Measurements from ENCODE around the gene NCLN.

Gene NCLN

GRCh38 chr19:3243819-3244700 is 58.3 kb downstream of the NCLN start:
- Histone ChIP-seq H3K4me3 (ENCODE audit: low read length) (no peak overlapping the region), H3K9ac (ENCODE audit: low read length) (no peak overlapping the region), H3K36me3 (ENCODE audit: control insufficient read depth, low read depth, low read length) (no peaks in the 10 kb centered on the region), H3K9me3 (ENCODE audit: control insufficient read depth, low read depth, low read length) (no peaks in the 10 kb centered on the region), H3K27me3 (ENCODE audit: control insufficient read depth, insufficient read depth, low read length) (no peaks in the 10 kb centered on the region), H3K27ac (ENCODE audit: low read length) (no peak overlapping the region), H3K4me1 (ENCODE audit: control insufficient read depth, low read depth, low read length) (no peaks in the 10 kb centered on the region)

- no peaks in the 10 kb centered on the region for H3K36me3 ChIP-seq (ENCODE audit: control insufficient read depth, low read depth, low read length)
- H3K9me3 ChIP-seq (ENCODE audit: control insufficient read depth, low read depth, low read length) = no peaks in the 10 kb centered on the region
- no peak overlapping the region for H3K27ac ChIP-seq (ENCODE audit: low read length)
- H3K4me1 ChIP-seq (ENCODE audit: control insufficient read depth, low read depth, low read length) = no peaks in the 10 kb centered on the region
- no peak overlapping the region for H3K4me3 ChIP-seq (ENCODE audit: low read length)
- no peak overlapping the region for H3K9ac ChIP-seq (ENCODE audit: low read length)
- no peaks in the 10 kb centered on the region for H3K27me3 ChIP-seq (ENCODE audit: control insufficient read depth, insufficient read depth, low read length)
These were observed 59.3 kb downstream of the NCLN start for GRCh38 chr19:3245050-3245449.

GRCh38 chr19:3248728-3249326 is 63.1 kb downstream of the NCLN start:
- Histone ChIP-seq H3K27me3 (ENCODE audit: control insufficient read depth, insufficient read depth, low read length) (no peaks in the 10 kb centered on the region), H3K36me3 (ENCODE audit: control insufficient read depth, low read depth, low read length) (no peaks in the 10 kb centered on the region), H3K9me3 (ENCODE audit: control insufficient read depth, low read depth, low read length) (no peaks in the 10 kb centered on the region), H3K9ac (ENCODE audit: low read length) (no peak overlapping the region), H3K27ac (ENCODE audit: low read length) (no peak overlapping the region), H3K4me1 (ENCODE audit: control insufficient read depth, low read depth, low read length) (no peaks in the 10 kb centered on the region), H3K4me3 (ENCODE audit: low read length) (no peak overlapping the region)

GRCh38 chr19:3249408-3249807 is 63.7 kb downstream of the NCLN start:
- H3K9ac ChIP-seq (ENCODE audit: low read length) = no peak overlapping the region
- H3K27ac ChIP-seq (ENCODE audit: low read length) = no peak overlapping the region
- no peaks in the 10 kb centered on the region for H3K36me3 ChIP-seq (ENCODE audit: control insufficient read depth, low read depth, low read length)
- no peaks in the 10 kb centered on the region for H3K27me3 ChIP-seq (ENCODE audit: control insufficient read depth, insufficient read depth, low read length)
- H3K9me3 ChIP-seq (ENCODE audit: control insufficient read depth, low read depth, low read length) = no peaks in the 10 kb centered on the region
- no peaks in the 10 kb centered on the region for H3K4me1 ChIP-seq (ENCODE audit: control insufficient read depth, low read depth, low read length)
- no peak overlapping the region for H3K4me3 ChIP-seq (ENCODE audit: low read length)

GRCh38 chr19:3250675-3251074 is 64.9 kb downstream of the NCLN start:
- no peaks in the 10 kb centered on the region for H3K27me3 ChIP-seq (ENCODE audit: control insufficient read depth, insufficient read depth, low read length)
- H3K4me1 ChIP-seq (ENCODE audit: control insufficient read depth, low read depth, low read length) = no peaks in the 10 kb centered on the region
- H3K36me3 ChIP-seq (ENCODE audit: control insufficient read depth, low read depth, low read length) = no peaks in the 10 kb centered on the region
- H3K27ac ChIP-seq (ENCODE audit: low read length) = no peak overlapping the region
- H3K9me3 ChIP-seq (ENCODE audit: control insufficient read depth, low read depth, low read length) = no peaks in the 10 kb centered on the region
- no peak overlapping the region for H3K9ac ChIP-seq (ENCODE audit: low read length)
- no peak overlapping the region for H3K4me3 ChIP-seq (ENCODE audit: low read length)

GRCh38 chr19:3251229-3251628 is 65.5 kb downstream of the NCLN start:
- H3K4me1 ChIP-seq (ENCODE audit: control insufficient read depth, low read depth, low read length) = no peaks in the 10 kb centered on the region
- no peak overlapping the region for H3K9ac ChIP-seq (ENCODE audit: low read length)
- H3K9me3 ChIP-seq (ENCODE audit: control insufficient read depth, low read depth, low read length) = no peaks in the 10 kb centered on the region
- H3K27me3 ChIP-seq (ENCODE audit: control insufficient read depth, insufficient read depth, low read length) = no peaks in the 10 kb centered on the region
- H3K4me3 ChIP-seq (ENCODE audit: low read length) = no peak overlapping the region
- H3K36me3 ChIP-seq (ENCODE audit: control insufficient read depth, low read depth, low read length) = no peaks in the 10 kb centered on the region
- H3K27ac ChIP-seq (ENCODE audit: low read length) = no peak overlapping the region

GRCh38 chr19:3252650-3253049 is 66.9 kb downstream of the NCLN start:
- Histone ChIP-seq H3K9ac (ENCODE audit: low read length) (no peak overlapping the region), H3K4me1 (ENCODE audit: control insufficient read depth, low read depth, low read length) (no peaks in the 10 kb centered on the region), H3K9me3 (ENCODE audit: control insufficient read depth, low read depth, low read length) (no peaks in the 10 kb centered on the region), H3K27ac (ENCODE audit: low read length) (no peak overlapping the region), H3K27me3 (ENCODE audit: control insufficient read depth, insufficient read depth, low read length) (no peaks in the 10 kb centered on the region), H3K4me3 (ENCODE audit: low read length) (no peak overlapping the region), H3K36me3 (ENCODE audit: control insufficient read depth, low read depth, low read length) (no peaks in the 10 kb centered on the region)

GRCh38 chr19:3253270-3253669 is 67.5 kb downstream of the NCLN start:
- no peak overlapping the region for H3K9ac ChIP-seq (ENCODE audit: low read length)
- no peaks in the 10 kb centered on the region for H3K9me3 ChIP-seq (ENCODE audit: control insufficient read depth, low read depth, low read length)
- H3K4me3 ChIP-seq (ENCODE audit: low read length) = no peak overlapping the region
- no peaks in the 10 kb centered on the region for H3K36me3 ChIP-seq (ENCODE audit: control insufficient read depth, low read depth, low read length)
- H3K4me1 ChIP-seq (ENCODE audit: control insufficient read depth, low read depth, low read length) = no peaks in the 10 kb centered on the region
- no peak overlapping the region for H3K27ac ChIP-seq (ENCODE audit: low read length)
- no peaks in the 10 kb centered on the region for H3K27me3 ChIP-seq (ENCODE audit: control insufficient read depth, insufficient read depth, low read length)

GRCh38 chr19:3254520-3254919 is 68.8 kb downstream of the NCLN start:
- no peak overlapping the region for H3K4me3 ChIP-seq (ENCODE audit: low read length)
- H3K36me3 ChIP-seq (ENCODE audit: control insufficient read depth, low read depth, low read length) = no peaks in the 10 kb centered on the region
- H3K27ac ChIP-seq (ENCODE audit: low read length) = no peak overlapping the region
- no peaks in the 10 kb centered on the region for H3K9me3 ChIP-seq (ENCODE audit: control insufficient read depth, low read depth, low read length)
- H3K27me3 ChIP-seq (ENCODE audit: control insufficient read depth, insufficient read depth, low read length) = no peaks in the 10 kb centered on the region
- H3K4me1 ChIP-seq (ENCODE audit: control insufficient read depth, low read depth, low read length) = no peaks in the 10 kb centered on the region
- H3K9ac ChIP-seq (ENCODE audit: low read length) = no peak overlapping the region

GRCh38 chr19:3257071-3257470 is 71.3 kb downstream of the NCLN start:
- H3K9me3 ChIP-seq (ENCODE audit: control insufficient read depth, low read depth, low read length) = no peaks in the 10 kb centered on the region
- H3K4me1 ChIP-seq (ENCODE audit: control insufficient read depth, low read depth, low read length) = no peaks in the 10 kb centered on the region
- no peaks in the 10 kb centered on the region for H3K27me3 ChIP-seq (ENCODE audit: control insufficient read depth, insufficient read depth, low read length)
- no peaks in the 10 kb centered on the region for H3K36me3 ChIP-seq (ENCODE audit: control insufficient read depth, low read depth, low read length)
- no peak overlapping the region for H3K27ac ChIP-seq (ENCODE audit: low read length)
- H3K9ac ChIP-seq (ENCODE audit: low read length) = no peak overlapping the region
- H3K4me3 ChIP-seq (ENCODE audit: low read length) = no peak overlapping the region
